Endothelial cell (in vitro differentiated cells): ENCODE data around the gene GALNT17. TPM values are rescaled to one million over a fixed set of nuclear protein-coding genes. Genes with fewer than 3 reads are reported as not detected.

Source experiments
- DNase-seq: peaks from one replicate; pipeline ENCODE4 v3.0.0; 2021; ENCODE audit warnings: low spot score
- H3K27ac Mint-ChIP-seq: one replicate; pipeline ENCODE4 v1.8.0; 2021; ENCODE audit warnings: mixed read lengths, inconsistent platforms; ENCODE audit not compliant: unreplicated experiment
- H3K27me3 Mint-ChIP-seq: one replicate; pipeline ENCODE4 v1.8.0; 2021; ENCODE audit warnings: mild to moderate bottlenecking, moderate library complexity, mixed read lengths, inconsistent platforms; ENCODE audit not compliant: unreplicated experiment
- H3K36me3 Mint-ChIP-seq: one replicate; pipeline ENCODE4 v1.8.0; 2021; ENCODE audit warnings: mild to moderate bottlenecking, low read depth, mixed read lengths, inconsistent platforms; ENCODE audit not compliant: unreplicated experiment
- H3K4me1 Mint-ChIP-seq: one replicate; pipeline ENCODE4 v1.8.0; 2021; ENCODE audit warnings: mild to moderate bottlenecking, mixed read lengths, inconsistent platforms; ENCODE audit not compliant: unreplicated experiment
- H3K4me3 Mint-ChIP-seq: one replicate; pipeline ENCODE4 v1.8.0; 2021; ENCODE audit warnings: mild to moderate bottlenecking, mixed read lengths, inconsistent platforms; ENCODE audit not compliant: unreplicated experiment
- H3K9me3 Mint-ChIP-seq: one replicate; pipeline ENCODE4 v1.8.0; 2021; ENCODE audit warnings: mixed read lengths, inconsistent platforms; ENCODE audit not compliant: unreplicated experiment
- CTCF ChIP-seq: fragments of 200-600 bp; sonication (generic); IDR thresholded peaks from one replicate; pipeline ENCODE4 v1.5.0; 2021; ENCODE audit warnings: antibody characterized with exemption; ENCODE audit not compliant: unreplicated experiment
- total RNA-seq: library from RNA; stranded (reverse); fragmentation: NEBNext Ultra II Directional; extraction: Animal tissue kit (Norgen Biotek cat#: 25700); gene quantifications from one replicate; pipeline ENCODE4 v1.2.1, GENCODE V29; 2021; ENCODE audit not compliant: unreplicated experiment

The GALNT17 gene
- total RNA-seq, 1 donor from 2014 or later: 0.38 TPM

- H3K27me3 Mint-ChIP-seq: no peaks in the 10 kb centered on the region
Observed at GRCh38 chr7:71120096-71120495, 11.8 kb upstream of the GALNT17 start.

GRCh38 chr7:71129126-71129525 lies 2.8 kb upstream of the GALNT17 start:
- H3K9me3 Mint-ChIP-seq: peaks cover 26% of the 10 kb centered on the region
- H3K27ac Mint-ChIP-seq: no peak overlapping the region
- TF ChIP-seq CTCF: no peak
- no peak for DNase-seq
- peaks cover 6% of the 10 kb centered on the region for H3K36me3 Mint-ChIP-seq
- no peak overlapping the region for H3K4me3 Mint-ChIP-seq
- H3K4me1 Mint-ChIP-seq: no peaks in the 10 kb centered on the region
- H3K27me3 Mint-ChIP-seq: peaks cover 5% of the 10 kb centered on the region

More at GRCh38 chr7:71120096-71120495, 11.8 kb upstream of the GALNT17 start:
- TF ChIP-seq CTCF: no peak
- peaks cover 5% of the 10 kb centered on the region for H3K36me3 Mint-ChIP-seq
- no peak overlapping the region for H3K4me3 Mint-ChIP-seq
- no peak overlapping the region for H3K27ac Mint-ChIP-seq
- no peak for DNase-seq
- no peaks in the 10 kb centered on the region for H3K4me1 Mint-ChIP-seq
- H3K9me3 Mint-ChIP-seq: peaks cover 17% of the 10 kb centered on the region

DNA sequence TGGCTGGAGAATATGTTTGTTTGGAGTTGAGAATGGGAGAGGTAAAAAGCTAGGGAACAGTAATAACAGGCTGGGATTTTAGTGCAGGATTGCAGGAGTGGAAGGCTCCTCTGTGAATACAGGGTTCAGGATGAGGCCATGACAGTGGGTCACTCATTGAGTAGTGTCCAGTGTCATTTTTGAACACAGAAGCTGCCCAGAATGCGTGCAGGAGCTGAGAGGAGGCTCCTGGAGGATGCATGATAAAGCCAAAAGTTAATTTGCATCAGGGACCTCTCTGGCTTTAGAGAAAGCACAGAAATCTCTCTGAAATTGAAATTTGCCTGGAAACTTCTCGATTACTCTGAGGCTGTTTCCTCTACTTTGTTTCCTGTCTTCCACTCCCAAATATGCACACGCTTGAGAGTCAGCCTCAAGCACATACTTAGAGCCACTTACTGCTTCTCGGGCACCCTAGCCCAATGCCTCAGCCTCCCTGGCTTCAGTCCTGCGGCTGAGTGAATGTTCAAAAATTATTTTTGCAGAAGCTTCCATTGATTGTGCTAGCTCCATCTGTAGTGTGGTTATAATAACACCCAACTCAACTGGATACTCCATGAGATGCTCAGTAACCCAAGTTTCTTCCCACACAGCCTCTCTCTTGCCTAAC lies 1.8 kb upstream of the GALNT17 start:
- no peak for DNase-seq
- H3K27me3 Mint-ChIP-seq: peaks cover 8% of the 10 kb centered on the region
- no peaks in the 10 kb centered on the region for H3K4me1 Mint-ChIP-seq
- peaks cover 10% of the 10 kb centered on the region for H3K36me3 Mint-ChIP-seq
- no peak overlapping the region for H3K27ac Mint-ChIP-seq
- H3K4me3 Mint-ChIP-seq: no peak overlapping the region
- peaks cover 30% of the 10 kb centered on the region for H3K9me3 Mint-ChIP-seq
- TF ChIP-seq CTCF: no peak

DNA sequence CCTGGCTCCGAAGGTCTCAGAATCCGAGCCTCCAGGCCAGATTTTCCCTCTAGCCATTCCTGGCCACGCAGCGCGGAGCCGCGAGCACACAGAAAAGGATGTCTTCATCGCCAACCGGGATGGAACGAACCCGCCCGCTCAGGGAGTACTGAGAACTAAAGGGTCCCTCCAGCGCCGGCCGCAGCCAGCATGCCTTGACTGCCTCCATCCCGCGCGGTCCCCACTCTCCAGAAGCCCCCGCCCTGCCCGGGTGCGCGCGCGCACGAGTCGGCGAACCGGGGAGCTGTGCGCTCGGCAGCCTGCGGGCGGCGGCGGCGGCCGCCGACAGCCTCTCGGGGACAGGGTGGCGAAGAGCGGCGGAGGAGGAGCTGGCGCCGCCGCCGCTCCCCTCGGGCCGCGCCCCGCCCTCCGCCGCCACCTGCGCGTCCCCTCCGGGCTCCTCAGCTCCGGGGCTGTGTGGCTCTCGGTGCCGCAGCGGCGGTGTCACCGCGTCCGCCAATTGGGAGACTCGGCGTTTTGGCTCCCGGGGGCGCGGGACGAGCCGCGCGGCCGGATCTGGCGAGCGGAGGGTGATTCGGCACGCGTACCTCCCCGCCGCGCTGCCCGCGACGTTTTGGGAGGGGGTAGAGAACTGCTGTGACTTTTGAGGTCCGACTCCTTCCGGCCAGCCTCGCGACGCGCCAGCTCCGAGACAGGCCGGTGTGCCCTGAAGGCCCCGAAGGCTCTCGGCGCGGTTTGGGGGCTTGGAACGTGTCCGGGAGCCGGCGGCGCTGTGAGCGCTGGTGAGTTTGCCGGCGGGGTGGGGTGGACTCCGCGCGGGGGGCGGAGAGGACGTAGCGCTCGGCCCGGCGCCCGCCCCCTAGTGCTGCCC lies 453 bp upstream of the GALNT17 start:
- Mint-ChIP-seq H3K36me3 (peaks cover 10% of the 10 kb centered on the region), H3K4me3 (no peak overlapping the region), H3K9me3 (peaks cover 30% of the 10 kb centered on the region), H3K27ac (no peak overlapping the region), H3K27me3 (peaks cover 8% of the 10 kb centered on the region), H3K4me1 (no peaks in the 10 kb centered on the region)
- no peak for TF ChIP-seq CTCF
- peak; percentile 18 for DNase-seq
